ENCODE measurements around the gene MRPS15.
"Not testable (repeated sequence)": the region's sequence is repeated elsewhere in the genome, so short reads cannot be mapped to it uniquely, and the experiment has no call there.

Gene MRPS15

DNA sequence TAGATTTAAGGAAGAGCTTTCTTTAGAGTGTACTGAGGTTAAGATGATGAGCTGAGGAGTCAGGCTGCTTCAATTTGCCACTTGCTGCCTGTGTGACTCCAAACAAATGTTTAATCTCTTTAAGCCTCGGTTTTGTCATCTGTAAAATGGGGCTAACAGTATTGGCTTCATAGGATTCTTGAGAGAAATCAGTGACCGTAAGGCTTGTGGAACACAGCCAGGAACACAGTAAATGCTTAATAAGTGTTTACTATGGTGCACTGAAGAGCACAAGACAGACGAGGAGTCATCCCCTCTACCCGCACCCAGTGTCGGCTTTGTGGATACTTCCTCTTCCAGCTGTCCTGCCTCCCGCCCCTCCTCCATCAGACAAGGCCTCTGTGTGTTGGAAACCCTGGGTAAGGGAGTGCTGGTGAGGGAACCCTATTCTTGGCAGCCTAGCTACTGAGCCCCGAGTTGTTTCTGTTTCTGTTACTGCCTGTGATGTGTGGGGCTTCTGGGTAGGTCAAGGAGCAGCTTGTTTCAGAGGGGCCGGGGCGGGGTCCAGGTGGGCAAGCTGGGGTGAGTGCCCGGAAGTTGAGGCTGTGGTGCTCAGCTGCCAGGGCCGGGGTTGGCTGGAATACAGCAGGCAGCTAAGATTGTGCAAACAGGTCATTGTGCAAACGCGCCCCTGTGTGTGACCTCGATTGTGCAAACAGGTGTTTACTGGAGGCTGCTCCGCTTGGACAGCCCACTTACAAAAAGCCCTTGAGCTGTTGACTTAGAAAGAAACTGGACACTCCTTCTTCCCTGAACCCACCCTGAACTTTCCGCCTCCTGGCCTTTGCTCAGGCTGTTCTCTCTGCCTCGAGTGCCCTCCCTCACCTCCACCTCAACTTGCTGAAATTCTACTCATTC is 22.5 kb upstream of the MRPS15 start:
- DNase-seq (ENCODE audit: low read depth) = no peak
- no peak overlapping the region for H3K4me3 ChIP-seq (ENCODE audit: low read depth, low read length)

DNA sequence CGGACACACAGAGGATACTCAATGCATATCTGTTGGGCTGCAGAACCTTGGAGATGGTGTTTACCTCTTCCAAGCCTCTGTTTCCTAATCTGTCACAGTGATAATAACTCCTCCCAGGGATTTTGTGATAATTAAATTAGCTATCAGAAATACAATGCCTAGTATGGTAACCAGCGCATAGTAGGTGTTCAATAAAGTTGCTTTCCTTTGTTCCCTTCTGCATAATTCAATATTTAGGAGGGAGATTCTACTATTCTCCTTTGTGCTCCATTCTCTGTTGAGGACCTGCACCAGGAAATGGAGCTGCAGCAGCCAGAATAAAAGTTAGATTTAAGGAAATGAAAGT is 21.9 kb upstream of the MRPS15 start:
- DNase-seq (ENCODE audit: low read depth) = no peak
- H3K4me3 ChIP-seq (ENCODE audit: low read depth, low read length) = no peak overlapping the region

DNA sequence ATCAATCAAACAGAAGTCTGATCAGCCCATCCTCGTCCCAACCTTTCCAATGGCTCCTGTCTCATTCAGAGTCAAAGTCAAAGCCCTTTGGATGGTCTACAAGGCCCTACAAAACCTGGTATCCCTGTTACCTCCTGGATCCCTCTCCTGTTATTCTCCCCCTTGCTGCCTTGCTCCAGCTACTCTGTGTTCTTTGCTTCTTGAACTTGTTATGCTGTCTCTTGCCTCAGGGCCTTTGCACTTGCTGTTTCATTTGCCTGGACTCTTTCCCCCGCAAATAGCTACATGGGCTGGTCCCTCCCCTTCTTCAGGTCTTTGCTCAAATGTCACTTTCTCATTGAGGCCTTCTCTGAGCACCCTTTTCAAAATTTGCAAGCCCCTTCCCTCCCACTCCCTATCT is 19.9 kb upstream of the MRPS15 start:
- no peak for DNase-seq (ENCODE audit: low read depth)
- no peak overlapping the region for H3K4me3 ChIP-seq (ENCODE audit: low read depth, low read length)

DNA sequence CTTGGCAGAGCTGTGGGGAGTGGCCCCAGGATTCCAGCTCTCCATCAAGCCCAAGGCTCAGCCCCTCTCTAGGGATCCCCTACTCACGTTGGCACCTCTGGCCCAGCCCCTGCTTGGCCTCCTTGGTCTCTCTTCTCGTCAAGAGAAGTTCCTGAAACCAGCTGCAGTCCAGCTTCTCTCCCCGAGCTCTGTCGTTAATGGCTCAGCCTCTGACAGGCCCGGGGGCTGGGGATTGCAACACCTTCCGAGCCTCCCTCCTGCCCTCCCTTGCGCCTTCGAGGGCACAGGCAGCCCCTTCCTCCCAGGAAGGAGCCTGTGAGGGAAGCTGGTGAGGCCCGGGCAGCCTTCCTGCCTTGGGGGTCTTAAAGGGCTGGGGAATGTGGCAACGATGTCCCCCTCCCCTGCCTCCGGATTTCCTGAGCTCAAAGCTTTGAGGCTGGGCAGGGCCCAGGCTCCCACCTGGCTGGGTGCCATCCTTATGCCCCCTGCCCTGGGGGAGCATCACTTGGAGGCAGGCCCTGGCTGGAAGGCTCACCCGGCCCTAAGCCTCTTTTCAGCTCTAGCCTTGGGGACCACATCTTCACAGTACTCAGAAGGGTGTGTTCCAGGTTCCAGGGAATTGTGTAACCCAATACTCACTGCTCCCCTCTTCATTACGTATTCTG is 18.7 kb upstream of the MRPS15 start, which contains the start of gene CSF3R:
TSS of gene CSF3R (minus strand) at position 190 of the 665 bp plus-strand sequence. CDS start 3,417 bp downstream, outside the sequence.
- DNase-seq (ENCODE audit: low read depth) = no peak
- no peak within 1 kb of the TSS for H3K4me3 ChIP-seq (ENCODE audit: low read depth, low read length)

DNA sequence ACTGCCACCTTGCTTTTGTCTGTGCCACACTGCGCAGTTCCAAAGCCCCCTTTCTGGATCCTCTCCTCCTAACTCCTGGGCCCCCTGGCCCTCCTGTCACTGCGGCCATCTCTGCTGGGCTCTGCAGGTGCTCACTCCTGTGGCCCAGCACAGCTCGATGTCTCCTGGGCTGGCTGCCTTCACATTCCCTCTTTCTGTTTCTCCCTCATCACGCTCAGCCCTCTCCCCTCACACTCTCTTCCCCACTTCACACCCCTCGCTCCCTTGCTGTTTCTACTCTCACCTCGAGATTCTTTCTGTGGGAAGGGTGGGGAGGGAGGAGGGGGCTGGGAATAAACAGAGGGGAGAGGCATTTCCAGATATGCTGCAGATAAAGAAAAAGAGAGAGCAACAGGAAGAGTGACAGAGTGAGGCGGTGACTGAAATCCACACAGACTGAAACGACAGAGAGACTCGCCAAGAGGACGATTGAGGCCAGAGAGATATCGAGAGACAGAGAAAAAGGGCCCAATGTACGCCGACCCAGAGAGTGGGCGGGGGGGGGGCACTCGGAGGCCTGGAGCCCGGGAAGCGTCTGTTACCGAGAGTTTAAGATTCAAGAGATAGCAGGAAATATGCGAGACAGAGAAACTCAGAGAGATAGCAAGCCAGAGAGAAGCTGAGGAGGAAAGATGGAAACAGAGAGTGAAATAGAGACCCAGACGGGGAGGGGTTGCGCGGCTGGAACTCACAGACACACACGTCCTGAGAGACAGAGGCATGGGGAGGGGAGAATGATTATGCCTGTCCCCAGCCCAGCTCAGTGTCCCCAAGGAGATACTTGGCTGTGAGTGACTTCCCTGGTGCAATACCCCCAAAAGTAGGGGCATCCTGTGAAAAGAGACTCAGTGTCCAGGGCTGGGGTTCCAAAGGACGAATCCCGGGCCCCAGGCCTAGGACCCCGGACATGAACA is 17.9 kb upstream of the MRPS15 start:
- no peak for DNase-seq (ENCODE audit: low read depth)
- H3K4me3 ChIP-seq (ENCODE audit: low read depth, low read length) = no peak overlapping the region

DNA sequence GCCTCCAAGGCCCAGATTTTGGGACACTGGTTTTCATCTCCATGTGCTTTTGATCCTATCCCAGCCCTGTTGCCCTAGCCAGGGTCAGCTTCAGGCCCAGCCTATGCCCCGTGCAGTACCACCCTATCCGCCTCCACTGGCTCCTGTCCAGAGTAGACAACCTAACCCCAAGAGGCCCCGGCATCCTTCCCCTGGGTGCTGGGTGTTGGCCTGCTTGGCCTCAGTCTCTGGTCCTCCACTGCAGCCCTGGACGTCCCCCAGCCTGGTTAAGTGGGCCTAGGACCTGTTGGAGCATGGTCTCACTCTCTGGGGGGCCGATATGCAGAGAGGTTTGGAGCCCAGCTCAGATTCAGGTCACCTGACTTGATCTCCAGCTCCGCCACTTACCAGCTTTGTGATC is 16.9 kb upstream of the MRPS15 start:
- no peak for DNase-seq (ENCODE audit: low read depth)
- H3K4me3 ChIP-seq (ENCODE audit: low read depth, low read length) = no peak overlapping the region

DNA sequence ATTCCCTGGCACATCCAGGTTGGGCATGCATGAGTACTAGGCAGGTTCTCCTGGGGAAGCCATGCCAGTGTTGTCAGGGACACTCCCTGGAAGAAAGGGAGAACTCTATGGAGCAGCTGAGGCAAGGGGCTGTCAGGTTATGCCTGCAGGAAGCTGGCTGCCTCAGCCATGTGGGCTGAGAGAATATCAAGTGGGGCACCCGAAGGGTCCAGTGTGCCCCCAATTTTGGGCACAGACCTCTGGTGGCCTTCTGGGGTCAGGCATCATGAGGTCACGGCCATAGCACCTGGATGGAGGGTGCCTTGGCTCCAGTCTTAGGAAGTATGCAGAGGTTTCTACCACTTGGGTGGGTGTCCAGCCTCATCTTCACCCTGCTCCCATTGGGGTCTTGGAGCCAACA is 16.0 kb upstream of the MRPS15 start:
- DNase-seq (ENCODE audit: low read depth) = no peak

DNA sequence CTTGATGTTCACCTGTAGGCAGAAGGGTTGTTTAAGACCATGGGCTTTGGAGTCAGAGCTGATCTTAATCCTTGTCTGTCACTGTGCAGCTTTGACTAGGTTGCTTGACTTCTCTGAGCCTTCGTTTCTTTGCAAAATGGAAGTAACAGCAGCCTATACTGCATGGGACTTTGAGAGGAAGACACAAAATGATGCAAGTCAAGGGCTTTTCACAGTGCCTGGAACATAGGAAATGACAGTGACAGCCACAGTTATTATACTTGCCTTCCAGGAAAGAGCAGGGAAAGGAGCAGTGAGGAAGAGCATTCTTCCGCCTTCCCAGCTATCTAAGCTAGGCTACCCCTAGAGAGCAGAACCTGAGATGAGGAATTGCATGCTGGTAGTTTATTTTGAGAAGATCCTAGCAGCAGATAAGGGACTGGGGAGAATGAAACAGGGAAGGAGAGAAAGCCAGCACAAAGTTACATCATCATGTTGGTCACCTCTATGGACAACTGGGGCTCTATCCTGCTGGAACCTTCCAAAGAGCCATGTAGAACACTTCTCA is 15.4 kb upstream of the MRPS15 start:
- no peak for DNase-seq (ENCODE audit: low read depth)

More for the DNA sequence above, 16.0 kb upstream of the MRPS15 start:
- H3K4me3 ChIP-seq (ENCODE audit: low read depth, low read length) = no peak overlapping the region

DNA sequence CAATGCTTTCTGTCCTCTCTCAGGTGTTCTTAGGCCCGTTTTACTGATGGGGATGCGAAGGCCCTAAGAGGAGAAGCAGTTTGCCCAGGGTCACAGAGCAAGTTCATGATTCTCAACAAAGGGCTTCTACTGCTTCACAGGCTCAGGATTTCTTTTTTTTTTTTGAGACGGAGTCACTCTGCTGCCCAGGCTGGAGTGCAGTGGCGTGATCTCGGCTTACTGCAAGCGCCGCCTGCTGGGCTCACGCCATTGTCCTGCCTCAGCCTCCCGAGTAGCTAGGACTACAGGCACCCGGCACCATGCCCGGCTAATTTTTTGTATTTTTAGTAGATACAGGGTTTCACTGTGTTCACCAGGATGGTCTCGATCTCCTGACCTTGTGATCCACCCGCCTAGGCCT is 13.4 kb upstream of the MRPS15 start:
- not testable (repeated sequence) for DNase-seq (ENCODE audit: low read depth); H3K4me3 ChIP-seq (ENCODE audit: low read depth, low read length)

More for the DNA sequence above, 15.4 kb upstream of the MRPS15 start:
- H3K4me3 ChIP-seq (ENCODE audit: low read depth, low read length) = no peak overlapping the region

DNA sequence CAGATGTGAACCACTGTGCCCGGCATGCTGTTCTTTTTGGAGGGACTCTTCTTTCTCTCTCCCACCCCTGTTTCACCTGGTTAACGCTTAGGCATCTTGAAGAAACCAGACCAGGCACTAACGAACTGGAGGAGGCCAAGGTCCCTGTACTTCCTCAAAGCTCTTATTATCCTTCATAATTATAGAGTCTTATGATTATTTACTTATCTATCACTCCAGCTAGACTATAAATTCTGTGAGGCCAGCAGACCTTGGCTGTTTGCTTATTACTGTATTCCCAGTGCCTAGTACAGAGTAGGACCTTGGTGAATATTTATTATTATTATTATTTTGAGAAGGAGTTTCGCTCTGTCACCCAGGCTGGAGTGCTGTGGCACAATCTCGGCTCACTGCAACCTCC is 12.8 kb upstream of the MRPS15 start:
- DNase-seq (ENCODE audit: low read depth) = no peak
- no peak overlapping the region for H3K4me3 ChIP-seq (ENCODE audit: low read depth, low read length)

DNA sequence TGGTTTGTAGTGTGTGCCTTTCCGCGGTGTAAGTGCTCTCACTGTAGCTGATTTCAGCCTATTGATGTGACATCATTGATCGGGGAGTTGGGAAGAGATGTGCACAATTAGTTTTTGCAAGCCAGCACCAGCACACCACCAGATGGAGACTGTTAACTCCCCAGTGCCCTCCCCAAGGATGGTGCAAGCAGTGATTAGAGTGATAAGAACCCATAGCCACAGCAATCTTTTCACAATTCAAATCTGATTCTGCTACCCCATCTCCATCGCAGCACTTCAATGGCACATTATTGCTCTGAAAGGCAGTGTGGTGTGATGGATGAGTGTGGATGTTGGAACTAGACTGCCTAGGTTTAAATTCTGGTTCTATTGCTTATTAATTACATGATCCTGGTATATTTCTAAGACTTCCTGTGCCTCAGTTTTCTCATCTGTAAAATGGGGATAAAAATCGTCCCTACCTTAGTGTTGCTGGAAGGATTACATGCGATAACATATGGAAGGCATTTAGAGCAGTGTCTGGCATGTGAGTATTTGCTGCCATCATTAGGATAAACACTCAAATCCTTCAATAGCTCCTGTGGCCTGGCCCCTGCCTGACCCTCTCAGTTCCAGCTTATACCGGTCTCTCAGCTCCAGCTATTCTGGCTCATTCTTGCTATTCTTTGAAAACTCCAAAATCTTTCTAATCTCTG is 11.9 kb upstream of the MRPS15 start:
- no peak for DNase-seq (ENCODE audit: low read depth)
- no peak overlapping the region for H3K4me3 ChIP-seq (ENCODE audit: low read depth, low read length)

DNA sequence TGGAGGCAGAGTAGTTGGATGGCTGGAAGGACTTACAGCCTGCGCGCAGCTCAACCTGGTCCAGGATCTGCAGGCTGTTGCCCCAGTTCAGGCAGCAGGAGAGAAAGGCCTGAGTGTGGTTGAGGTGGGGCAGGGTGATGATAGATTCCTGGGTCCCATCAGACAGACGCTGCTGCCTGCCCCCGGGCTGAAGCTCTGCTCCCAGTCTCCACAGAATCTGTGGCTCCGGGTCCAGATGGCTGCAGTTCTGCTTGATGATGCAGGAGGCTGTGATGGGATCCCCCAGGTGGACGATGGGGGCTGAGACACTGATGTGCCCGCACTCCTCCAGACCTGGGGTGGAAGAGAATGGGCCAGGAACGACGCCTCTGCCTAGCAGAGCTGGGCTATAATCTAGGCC is 11.2 kb upstream of the MRPS15 start:
- no peak for DNase-seq (ENCODE audit: low read depth)
- no peak overlapping the region for H3K4me3 ChIP-seq (ENCODE audit: low read depth, low read length)

DNA sequence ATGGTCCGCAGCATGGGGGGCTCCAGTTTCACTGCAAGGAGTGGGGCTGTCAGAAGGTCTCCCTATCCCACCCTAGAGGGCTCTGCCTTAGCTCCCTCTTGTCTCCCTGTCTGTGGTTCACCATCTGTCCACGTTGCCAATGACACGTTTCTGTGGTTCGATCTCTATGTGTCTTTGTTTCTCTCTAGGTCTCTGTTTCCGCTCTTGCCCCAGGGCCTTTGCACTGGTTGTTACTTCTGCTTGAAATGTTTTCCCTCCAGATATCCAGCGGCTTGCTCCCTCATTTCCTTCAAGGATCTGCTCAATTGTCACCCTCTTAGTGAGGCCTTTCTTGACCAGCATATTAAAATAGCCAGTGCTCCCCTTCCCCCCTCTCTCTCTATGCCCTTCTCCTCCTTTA is 8.5 kb upstream of the MRPS15 start:
- H3K4me3 ChIP-seq (ENCODE audit: low read depth, low read length) = no peak overlapping the region
- no peak for DNase-seq (ENCODE audit: low read depth)

DNA sequence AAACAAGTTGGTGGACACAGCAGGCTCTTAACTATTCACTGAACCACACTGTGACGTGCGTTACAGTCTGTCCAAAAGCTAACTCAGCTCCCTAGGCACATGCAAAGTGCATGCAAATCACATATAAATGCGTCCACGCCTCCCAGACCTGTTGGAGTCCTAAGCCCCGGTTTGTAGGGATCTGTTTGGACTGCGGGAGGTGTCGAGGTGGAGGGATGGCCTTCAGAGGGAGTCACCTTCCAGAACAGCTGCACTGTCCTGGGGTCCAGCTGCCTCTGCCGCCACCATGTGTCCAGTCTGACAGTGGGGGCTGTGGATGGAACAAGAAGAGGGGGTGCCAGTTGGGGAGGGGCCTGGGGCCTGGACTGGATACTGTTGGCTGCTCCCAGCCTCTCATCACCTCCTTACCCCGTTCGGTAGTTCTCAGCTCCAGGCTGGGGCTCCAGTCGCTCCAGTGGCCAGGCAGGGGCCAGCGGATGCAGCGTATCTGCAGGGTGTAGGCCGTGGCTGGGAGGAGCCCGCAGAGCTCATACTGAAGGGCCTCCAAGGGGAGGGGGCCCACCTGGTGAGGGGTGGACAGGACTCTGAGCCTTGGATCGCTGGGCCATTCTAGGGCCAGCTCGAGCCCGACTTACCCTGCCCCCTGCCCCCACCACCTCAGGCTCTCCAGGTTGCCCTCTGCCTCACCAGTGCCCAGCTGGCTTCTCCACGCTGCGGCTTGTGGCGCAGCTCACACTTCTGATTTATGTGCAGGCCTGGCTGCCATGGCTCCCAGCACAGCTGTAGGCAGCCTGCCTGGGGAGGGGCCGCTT is 7.9 kb upstream of the MRPS15 start:
- no peak overlapping the region for H3K4me3 ChIP-seq (ENCODE audit: low read depth, low read length)

DNA sequence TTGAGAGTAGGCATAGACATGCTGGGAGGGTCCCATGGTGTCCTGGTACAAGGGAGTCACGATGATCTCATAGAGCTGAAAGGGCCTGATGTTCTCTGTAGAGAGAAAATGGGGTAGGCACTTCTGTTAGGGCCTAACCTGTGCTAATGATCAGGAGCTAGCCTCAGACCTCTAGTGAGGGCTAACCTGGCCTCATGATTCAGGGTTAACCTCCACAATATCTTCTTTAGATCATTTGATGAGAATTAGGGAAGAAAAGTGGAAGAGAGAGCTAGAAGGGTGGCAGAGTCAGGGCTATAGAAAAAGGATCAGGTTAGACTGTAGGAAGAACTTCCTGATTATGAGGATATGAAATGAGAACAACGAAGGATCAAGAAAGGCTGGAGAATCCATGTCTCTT is 5.0 kb upstream of the MRPS15 start:
- H3K4me3 ChIP-seq (ENCODE audit: low read depth, low read length) = no peak overlapping the region
- no peak for DNase-seq (ENCODE audit: low read depth)

More for the DNA sequence above, 7.9 kb upstream of the MRPS15 start:
- DNase-seq (ENCODE audit: low read depth) = no peak

DNA sequence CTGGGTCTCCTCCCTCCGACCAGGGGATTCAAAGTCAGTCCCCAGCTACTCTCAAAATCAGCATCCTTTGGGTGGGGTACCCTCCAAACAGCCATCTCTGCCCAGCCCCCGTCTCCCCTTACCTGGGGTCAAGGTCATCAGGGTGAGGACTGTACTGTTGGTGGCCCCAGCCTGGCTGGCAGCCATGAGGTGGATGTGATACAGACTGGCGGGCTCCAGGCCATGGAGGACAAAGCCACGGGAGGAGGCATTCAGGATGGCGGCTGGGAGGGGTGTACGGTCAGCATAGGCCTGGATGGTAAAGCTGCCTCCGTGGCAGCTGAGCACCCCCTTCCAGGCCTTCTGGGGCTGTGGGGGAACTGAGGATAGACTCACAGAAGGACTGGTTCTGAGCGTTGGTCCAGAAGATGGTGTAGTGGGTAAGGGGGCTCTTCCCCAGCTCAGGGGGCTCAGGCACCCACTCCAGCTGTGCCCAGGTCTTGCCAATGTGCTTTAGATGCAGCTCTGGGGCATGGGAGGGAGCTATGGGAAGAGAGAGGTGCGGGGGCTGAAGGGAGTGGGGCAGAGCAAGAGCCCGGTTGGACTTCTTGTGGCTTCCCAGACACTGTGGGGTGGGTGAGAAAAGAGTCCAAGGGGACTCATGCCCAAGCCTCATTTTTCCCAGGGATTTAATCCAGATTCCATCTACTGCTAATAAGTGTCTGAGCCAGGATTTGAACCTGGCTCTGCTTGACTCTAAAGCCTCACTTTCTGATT is 3.7 kb upstream of the MRPS15 start:
- no peak overlapping the region for H3K4me3 ChIP-seq (ENCODE audit: low read depth, low read length)
- no peak for DNase-seq (ENCODE audit: low read depth)

DNA sequence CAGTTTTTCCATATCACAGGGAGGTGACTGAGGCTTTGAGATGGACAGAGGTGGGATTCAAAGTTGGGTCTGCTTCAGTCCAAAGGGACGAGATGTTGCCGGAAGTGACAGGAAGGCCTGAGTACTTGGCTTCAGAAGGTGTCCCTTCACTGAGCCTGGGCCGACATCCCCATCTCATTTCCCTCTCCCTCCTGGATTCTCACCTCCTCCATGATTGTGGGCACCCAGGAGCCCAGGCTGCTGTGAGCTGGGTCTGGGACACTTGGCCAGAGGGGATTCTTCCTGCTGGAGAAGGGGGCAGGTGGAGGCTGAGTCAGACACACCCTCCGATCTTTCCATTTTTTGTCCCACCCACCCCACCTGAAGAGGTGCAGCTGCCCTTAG is 2.8 kb upstream of the MRPS15 start:
- DNase-seq (ENCODE audit: low read depth) = no peak
- no peak overlapping the region for H3K4me3 ChIP-seq (ENCODE audit: low read depth, low read length)

Measured in skeletal muscle cell (primary cell).